ENCODE measurements around the gene MLPH.

The MLPH gene

DNA sequence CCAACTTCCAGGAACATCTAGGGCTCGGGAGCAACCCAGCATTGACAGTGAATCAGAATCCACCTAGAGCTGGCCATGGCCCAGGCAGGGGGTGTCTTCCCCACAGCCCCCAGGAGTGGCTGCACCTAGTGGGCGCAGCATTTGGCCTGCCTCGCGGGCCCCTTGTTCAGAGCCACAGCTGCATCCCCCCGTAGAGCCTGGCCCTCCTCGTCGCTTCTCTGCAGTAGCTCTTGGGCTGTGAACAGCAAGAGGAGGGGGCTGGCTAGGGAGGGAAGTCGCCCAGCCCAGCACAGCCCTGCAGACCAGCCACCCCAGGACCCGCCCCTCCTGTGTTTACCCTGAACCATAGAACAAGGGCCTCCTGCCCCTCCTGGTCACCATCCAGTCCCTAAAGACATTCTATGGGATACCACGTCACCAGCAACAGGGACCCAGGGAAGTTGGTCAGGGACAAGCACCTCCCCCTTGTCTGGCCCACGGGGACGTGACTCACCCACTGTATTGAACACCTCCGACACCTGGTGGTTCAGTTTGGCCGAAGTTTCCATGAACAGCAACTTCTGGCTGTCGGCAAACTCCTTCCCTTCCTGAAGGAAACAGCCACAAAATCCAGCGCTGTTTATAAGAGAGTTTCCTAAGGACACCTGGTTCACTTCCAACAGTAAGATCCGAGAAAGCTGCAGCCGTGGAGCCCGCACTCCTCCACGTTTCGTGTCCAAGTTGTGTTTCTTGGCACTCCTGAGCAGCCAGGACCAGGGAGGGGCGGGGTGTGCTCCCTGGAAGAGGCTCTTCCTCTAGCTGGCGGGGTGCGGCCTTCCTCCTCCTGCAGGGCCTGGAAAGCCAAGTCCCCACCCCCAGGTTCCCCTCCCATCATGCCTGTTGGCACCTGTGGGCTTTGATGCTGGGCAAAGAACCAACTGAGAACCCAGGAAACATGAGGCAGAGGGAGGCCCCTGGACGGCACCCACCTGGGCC is 88.1 kb downstream of the MLPH start:
- H3K27me3 ChIP-seq (ENCODE audit: insufficient read depth, poor library complexity, severe bottlenecking): peaks cover 2% of the 10 kb centered on the region
- H3K27ac ChIP-seq (replicated peaks): no peak overlapping the region
- H3K4me3 ChIP-seq (replicated peaks; ENCODE audit: insufficient read depth, low read length): no peak overlapping the region
- TF ChIP-seq, protein P1, sequence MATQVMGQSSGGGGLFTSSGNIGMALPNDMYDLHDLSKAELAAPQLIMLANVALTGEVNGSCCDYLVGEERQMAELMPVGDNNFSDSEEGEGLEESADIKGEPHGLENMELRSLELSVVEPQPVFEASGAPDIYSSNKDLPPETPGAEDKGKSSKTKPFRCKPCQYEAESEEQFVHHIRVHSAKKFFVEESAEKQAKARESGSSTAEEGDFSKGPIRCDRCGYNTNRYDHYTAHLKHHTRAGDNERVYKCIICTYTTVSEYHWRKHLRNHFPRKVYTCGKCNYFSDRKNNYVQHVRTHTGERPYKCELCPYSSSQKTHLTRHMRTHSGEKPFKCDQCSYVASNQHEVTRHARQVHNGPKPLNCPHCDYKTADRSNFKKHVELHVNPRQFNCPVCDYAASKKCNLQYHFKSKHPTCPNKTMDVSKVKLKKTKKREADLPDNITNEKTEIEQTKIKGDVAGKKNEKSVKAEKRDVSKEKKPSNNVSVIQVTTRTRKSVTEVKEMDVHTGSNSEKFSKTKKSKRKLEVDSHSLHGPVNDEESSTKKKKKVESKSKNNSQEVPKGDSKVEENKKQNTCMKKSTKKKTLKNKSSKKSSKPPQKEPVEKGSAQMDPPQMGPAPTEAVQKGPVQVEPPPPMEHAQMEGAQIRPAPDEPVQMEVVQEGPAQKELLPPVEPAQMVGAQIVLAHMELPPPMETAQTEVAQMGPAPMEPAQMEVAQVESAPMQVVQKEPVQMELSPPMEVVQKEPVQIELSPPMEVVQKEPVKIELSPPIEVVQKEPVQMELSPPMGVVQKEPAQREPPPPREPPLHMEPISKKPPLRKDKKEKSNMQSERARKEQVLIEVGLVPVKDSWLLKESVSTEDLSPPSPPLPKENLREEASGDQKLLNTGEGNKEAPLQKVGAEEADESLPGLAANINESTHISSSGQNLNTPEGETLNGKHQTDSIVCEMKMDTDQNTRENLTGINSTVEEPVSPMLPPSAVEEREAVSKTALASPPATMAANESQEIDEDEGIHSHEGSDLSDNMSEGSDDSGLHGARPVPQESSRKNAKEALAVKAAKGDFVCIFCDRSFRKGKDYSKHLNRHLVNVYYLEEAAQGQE (IDR thresholded peaks at IDR 0.05; ENCODE audit: insufficient replicate concordance, low read depth): no peak
- TF ChIP-seq, protein P2, sequence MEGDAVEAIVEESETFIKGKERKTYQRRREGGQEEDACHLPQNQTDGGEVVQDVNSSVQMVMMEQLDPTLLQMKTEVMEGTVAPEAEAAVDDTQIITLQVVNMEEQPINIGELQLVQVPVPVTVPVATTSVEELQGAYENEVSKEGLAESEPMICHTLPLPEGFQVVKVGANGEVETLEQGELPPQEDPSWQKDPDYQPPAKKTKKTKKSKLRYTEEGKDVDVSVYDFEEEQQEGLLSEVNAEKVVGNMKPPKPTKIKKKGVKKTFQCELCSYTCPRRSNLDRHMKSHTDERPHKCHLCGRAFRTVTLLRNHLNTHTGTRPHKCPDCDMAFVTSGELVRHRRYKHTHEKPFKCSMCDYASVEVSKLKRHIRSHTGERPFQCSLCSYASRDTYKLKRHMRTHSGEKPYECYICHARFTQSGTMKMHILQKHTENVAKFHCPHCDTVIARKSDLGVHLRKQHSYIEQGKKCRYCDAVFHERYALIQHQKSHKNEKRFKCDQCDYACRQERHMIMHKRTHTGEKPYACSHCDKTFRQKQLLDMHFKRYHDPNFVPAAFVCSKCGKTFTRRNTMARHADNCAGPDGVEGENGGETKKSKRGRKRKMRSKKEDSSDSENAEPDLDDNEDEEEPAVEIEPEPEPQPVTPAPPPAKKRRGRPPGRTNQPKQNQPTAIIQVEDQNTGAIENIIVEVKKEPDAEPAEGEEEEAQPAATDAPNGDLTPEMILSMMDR (IDR thresholded peaks at IDR 0.05; ENCODE audit: insufficient read depth, low read length): no peak
- TF ChIP-seq POLR2AphosphoS5 (IDR thresholded peaks at IDR 0.05; ENCODE audit: low read depth): no peak
- DNase-seq (ENCODE audit: low read depth in 1 of 2, low spot score in 1 of 2): no peak

DNA sequence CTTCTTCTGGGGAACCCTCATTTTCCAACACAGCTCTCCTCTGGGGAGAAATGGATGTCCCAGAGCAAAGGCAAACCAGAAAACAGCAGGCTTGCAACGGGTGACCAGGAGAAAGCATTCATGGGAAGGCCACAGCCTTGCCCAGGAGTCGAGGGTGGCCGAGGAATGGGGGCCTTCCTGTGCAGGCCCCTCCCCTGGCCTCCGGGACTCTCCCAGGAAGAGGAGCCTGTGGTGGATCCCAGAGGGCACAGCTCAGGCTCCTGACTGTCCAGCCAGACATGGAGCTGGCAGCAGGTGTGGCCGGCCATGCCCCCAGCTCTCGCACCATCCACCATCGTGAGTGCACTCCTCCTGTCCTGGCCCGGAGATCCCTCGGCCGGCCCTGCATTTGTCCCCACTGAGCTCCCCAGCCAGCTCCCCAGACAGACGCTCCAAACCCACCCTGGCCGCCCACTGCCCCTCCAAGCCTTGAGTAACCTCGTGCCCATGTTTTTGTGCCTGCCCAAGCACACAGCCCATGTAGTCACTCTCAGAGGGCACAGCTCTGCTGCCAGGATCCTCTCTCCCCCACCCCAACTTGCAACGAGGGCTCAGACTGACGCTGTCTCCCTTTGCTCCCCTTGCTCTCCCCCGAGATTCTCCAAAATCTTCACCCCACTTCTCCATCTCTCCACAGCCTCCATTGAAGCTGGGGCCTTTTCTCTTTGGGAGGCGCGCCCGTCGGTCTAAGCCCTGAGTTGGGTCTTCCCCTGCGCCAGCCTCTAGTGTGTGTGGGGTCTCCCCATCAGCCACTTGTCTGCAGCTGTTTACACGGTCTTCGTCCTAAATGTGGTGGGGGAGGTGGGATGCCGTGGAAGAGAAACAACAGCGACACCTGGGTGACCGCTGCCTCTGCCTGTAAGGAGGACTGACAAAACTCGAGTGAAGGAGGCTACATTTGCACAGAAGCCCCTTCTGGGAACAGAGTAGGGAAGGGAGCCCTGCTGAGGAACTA is 89.1 kb downstream of the MLPH start:
- no peak overlapping the region for H3K27ac ChIP-seq (replicated peaks)
- H3K27me3 ChIP-seq (ENCODE audit: insufficient read depth, poor library complexity, severe bottlenecking): peaks cover 2% of the 10 kb centered on the region
- no peak overlapping the region for H3K4me3 ChIP-seq (replicated peaks; ENCODE audit: insufficient read depth, low read length)
- no peak for DNase-seq (ENCODE audit: low read depth in 1 of 2, low spot score in 1 of 2)
- TF ChIP-seq, protein P1 (IDR thresholded peaks at IDR 0.05; ENCODE audit: insufficient replicate concordance, low read depth): no peak
- TF ChIP-seq, protein P2 (IDR thresholded peaks at IDR 0.05; ENCODE audit: insufficient read depth, low read length): no peak
- TF ChIP-seq GABPA (IDR thresholded peaks at IDR 0.05; ENCODE audit: low read depth) (no peak), SPI1 (IDR thresholded peaks at IDR 0.05; ENCODE audit: borderline replicate concordance, low read depth) (no peak), POLR2AphosphoS5 (IDR thresholded peaks at IDR 0.05; ENCODE audit: low read depth) (no peak)

DNA sequence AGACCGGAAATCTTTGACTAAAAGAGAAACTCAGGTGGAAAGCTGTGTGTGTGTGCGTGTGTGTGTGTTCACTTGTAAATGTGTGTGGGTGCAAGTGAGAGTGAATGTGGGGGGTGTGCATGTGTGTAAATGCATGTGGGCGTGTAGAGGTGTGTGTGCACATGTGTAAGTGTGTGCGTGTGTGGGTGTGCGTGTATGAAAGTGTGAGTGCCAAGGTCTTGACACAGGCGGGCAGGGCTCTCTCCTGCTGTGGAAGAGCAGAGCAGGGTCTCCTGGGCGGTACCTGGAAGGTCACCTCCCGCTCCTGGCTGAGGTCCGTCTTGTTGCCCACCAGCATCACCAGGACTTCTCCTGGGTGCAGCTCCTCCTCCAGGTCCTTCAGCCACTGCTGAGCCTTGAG is 89.9 kb downstream of the MLPH start:
- TF ChIP-seq GABPA (IDR thresholded peaks at IDR 0.05; ENCODE audit: low read depth) (no peak), SPI1 (IDR thresholded peaks at IDR 0.05; ENCODE audit: borderline replicate concordance, low read depth) (no peak), POLR2AphosphoS5 (IDR thresholded peaks at IDR 0.05; ENCODE audit: low read depth) (no peak)
- TF ChIP-seq, protein P2 (IDR thresholded peaks at IDR 0.05; ENCODE audit: insufficient read depth, low read length): no peak
- TF ChIP-seq, protein P1 (IDR thresholded peaks at IDR 0.05; ENCODE audit: insufficient replicate concordance, low read depth): no peak
- Histone ChIP-seq H3K4me3 (replicated peaks; ENCODE audit: insufficient read depth, low read length) (no peak overlapping the region), H3K27me3 (ENCODE audit: insufficient read depth, poor library complexity, severe bottlenecking) (peaks cover 2% of the 10 kb centered on the region), H3K27ac (replicated peaks) (no peak overlapping the region)
- no peak for DNase-seq (ENCODE audit: low read depth in 1 of 2, low spot score in 1 of 2)

All from HL-60 (cell line).